Left cardiac atrium (tissue), 4 donors: ENCODE results near the gene ARAP1. TPM values are rescaled to one million over a fixed set of nuclear protein-coding genes. Genes with fewer than 3 reads are reported as not detected.

Experiments used
- ATAC-seq, 2 donors: fragments of 200-7000 bp; cut with Tn5 transposase; one replicate each; pipeline ENCODE4 v1.9.1; 2020; ENCODE audit warnings: mild to moderate bottlenecking in 2 of 2, moderate library complexity in 2 of 2
- DNase-seq: peaks from one replicate; pipeline ENCODE4 v3.0.0-alpha.2; 2020
- intact Hi-C, 2 donors: fragments of 100-400 bp; cut with DNase I; formaldehyde crosslinking; loops; one replicate each; pipeline versions ENCODE4 v1.14.1 to v1.15.1; 2022 to 2023
- total RNA-seq, 2 donors: library from RNA; stranded (reverse); fragmentation: NEBNext Ultra II Directional; extraction: Animal tissue kit (Norgen Biotek cat#: 25700); gene quantifications; one replicate each; pipeline ENCODE4 v1.2.1, GENCODE V29; 2021
- donor health status: DM: no; HTN: yes; CAD: no.
- donor health status: DM: no; HTN: yes; CAD: no; lungs with severe emphysema.
- donor health status: DM: yes; HTN: yes; CAD: no.
- donor health status: Dilated cardiomyopathy.

The ARAP1 gene
- total RNA-seq, 2 donors from 2014 or later: 60.3 to 66.9 TPM

DNA sequence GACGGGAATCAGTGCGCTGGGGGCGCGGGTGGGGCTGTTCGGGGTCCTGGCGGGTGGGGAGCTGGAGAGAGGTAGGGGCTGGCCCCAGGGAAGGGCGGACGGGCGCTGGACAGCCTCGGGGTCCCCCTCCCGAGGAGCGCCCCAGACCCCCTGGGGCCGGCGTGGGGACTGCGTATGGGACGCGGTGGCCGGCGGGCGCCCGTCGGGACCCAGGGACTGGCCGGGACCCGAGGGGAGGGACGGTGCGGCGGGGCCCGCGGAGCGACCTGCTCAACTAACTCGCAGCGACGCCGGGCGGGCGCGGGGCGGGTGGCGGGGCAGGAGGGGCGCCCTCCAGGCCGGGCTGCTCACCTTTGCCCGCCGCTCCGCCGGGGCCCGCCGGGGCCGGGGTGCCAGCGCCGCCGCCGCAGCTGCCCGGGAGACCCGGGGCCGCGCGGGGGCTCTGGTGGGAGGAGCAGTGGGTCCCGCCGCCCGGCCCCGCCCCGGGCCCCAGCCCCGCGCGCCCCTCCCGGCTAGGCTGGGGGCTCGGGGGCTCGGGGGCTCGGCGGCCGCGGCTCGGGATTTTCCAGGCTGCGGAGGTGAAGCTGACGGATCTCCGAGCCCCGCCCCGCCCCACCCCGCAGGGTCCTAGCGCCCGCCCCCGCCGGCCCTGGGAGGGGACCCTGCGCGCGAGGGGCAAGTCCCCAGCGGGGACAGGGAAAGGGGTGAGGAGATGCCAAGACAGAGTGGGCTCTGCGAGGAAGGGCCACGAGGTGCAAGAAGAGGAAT lies 29.3 kb upstream of the ARAP1 start:
- DNase-seq: peak; percentile 51
- peak; percentile 45 to 58 for ATAC-seq
- intact Hi-C loops: no loop called here

DNA sequence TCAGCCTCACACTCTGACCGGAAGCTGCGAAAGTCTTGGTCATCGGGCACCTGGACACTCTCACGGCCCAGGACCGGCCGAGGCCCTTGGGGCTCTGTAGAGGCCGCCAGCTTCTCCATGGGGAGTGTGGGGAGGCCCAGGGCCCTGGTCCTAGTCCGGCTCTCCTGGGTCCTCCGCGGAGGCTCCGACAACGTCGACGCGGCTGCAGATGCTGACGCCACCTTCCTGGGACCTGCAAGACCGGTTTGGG lies 28.8 kb upstream of the ARAP1 start:
- peak; percentile 3 to 10 for ATAC-seq
- intact Hi-C loops: no loop called here
- no peak for DNase-seq

- ATAC-seq (no peak), DNase-seq (no peak)
- intact Hi-C loops: no loop called here
Observed at GRCh38 chr11:72780296-72781062, 28.3 kb upstream of the ARAP1 start.

GRCh38 chr11:72779495-72780128 lies 27.4 kb upstream of the ARAP1 start:
- intact Hi-C loops: no loop called here
- DNase-seq: no peak
- ATAC-seq: no peak

DNA sequence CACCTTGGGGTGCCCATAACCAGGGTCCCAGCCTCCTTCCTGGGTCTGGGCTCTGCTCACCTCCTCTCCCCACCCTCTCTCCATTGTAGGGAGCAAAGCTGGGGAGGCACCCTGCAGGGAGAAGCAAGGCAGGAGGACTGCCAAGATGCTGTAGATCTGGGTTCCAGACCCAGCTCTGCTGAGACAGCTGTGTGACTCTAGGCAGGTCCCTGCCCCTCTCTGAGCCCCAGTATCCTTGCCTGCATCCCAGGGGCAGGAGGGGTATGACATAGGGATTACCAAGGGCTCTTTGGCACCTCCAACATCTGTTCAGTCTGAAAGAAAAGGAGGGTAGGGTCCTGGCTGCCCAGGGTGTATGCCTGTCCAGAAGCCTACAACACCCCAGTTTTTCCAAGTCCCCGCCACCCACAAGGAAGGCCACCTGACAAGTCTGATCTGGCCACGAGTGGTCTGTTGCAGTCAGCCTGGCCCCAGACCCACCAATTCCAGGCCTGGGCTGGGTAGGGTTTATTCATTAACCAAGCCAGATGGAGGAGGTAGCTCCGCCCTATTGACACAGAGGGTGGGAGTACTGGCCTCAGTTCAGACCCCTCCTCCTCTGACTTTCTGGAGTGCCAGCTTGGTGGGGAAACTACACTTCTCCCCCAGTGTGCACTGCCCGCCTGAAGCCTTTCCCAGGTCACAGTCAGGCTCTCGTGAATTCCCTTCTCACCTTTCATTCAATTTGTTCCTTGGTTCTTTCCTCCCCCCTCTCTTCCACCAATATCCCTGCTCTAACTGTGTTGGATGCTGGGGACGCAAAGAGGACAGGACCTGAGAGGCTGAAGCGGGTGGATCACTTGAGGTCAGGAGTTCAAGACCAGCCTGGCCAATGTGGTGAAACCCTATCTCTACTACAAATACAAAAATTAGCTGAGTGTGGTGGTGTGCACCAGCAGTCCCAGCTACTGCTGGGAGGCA lies 26.6 kb upstream of the ARAP1 start:
- intact Hi-C loops: no loop called here
- DNase-seq (no peak), ATAC-seq (no peak)

DNA sequence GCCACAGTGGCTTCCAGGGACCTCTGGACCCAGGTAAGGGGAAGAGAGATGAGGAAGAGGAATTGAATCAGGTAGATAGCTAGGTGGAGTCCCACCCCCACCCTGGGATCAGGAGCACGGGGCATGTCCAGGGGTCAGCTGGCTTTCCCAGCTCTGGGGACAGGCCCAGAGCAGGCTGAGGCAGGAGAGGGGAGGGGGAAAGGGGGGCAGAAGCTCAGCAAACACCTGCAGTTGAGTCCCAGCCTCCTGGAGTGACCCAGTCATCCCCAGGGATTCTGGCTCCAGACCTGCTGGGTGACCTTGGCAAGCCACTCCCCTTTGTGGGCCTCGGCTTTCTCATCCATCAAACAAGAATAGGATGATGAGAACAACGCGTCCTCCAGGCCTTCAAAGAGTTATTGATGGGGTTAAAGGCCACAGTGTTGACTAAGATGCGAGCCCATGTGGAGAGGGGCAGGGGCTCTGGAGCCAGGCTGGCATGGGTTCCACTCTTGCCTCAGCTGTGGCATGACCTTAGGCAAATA lies 25.6 kb upstream of the ARAP1 start:
- DNase-seq: no peak
- ATAC-seq: no peak

DNA sequence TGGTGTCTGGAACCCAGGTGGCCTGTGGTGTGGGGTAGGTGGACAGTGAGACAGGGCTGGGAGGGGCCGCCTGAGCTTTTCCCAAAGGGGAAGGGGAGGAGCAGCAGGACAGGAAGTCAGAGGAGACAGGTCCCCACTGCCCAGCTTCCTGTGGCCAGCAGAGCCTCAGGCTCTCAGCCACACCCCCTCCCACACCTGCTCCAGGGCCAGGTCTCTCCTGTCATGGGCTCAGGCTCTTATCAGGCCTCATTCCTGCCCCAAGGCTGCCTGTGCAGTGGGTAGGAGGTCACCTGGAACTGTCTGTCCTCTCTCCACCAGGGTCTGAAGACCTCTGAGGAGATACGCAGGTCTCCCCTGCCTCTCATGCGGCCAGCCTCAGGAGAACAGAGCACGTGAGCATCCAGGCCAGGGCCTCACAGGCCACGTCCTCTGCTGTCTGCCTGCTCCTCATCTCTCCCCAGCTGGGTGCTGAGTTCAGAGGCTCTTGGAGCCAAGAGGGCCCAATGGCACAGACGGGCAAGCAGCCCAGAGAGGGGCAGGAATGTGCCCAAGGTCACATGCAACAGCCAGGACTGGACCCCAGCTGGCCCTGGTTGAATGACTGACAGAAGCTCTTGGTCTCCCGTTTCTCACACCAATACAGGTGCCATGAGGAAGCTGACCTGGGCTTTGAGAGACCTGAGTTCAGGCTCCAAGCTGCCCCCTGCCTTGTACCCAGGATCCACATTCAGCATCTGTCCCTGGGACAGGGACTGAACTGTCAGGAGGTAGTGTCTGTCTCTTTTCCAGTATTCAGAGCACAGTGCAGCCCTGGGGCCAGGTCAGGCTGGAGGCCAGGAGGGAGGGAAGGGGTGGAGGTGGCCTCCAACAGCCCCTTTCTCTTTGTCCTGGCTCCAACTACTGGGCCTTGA lies 24.9 kb upstream of the ARAP1 start:
- intact Hi-C loops: no loop called here
- no peak for DNase-seq
- ATAC-seq: peak; percentile 17 to 22

More for the DNA sequence above, 25.6 kb upstream of the ARAP1 start:
- intact Hi-C loops: no loop called here

GRCh38 chr11:72776117-72776843 lies 24.1 kb upstream of the ARAP1 start:
- DNase-seq: no peak
- intact Hi-C loops: no loop called here
- no peak for ATAC-seq

- ATAC-seq (no peak), DNase-seq (no peak)
- intact Hi-C loops: no loop called here
Observed at GRCh38 chr11:72775288-72776110, 23.3 kb upstream of the ARAP1 start.

DNA sequence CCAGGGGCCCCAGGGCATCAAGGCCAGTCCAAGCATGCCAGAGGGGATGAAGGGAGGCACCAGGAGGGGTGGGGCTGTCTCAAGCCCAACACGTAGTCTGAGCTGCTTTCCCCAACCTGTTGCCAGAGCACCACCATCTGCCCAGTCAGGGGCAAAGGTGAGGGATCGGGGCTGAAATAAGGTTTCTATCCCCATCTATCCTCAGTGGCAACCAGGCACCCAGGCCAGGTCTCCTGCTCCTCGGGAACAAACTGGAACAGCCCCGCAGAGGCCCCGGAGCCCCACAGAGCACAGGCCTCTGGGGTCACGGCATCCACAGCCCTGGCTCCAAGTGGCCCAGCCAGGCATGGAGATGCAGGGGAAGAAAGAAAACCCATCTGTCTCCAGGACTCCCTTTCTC lies 22.3 kb upstream of the ARAP1 start:
- intact Hi-C loops: no loop called here
- ATAC-seq (no peak), DNase-seq (no peak)

DNA sequence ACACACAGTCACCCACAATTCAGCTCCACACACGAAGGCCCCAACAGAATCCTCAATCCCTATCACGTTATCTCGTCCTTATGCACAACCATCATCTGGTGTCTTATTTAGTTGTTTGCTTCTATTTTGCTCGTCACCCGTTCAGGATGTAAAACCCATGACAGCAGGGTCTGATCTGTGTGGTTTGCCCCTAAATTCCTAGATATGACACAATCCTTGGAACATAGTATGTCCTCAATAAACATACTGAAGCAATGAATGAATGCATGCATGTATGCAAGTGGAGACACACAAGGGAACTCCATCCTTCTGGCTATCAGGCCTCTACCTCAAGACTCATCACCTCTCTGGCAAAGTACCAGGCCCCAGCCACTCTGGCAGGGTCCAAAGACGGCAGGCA lies 21.5 kb upstream of the ARAP1 start:
- no peak for DNase-seq

GRCh38 chr11:72773291-72773690 lies 21.1 kb upstream of the ARAP1 start:
- intact Hi-C loops: no loop called here
- DNase-seq: peak; percentile 67

More for the DNA sequence above, 21.5 kb upstream of the ARAP1 start:
- intact Hi-C loops: no loop called here
- ATAC-seq: no peak

GRCh38 chr11:72772059-72772458 lies 19.9 kb upstream of the ARAP1 start:
- no peak for DNase-seq
- ATAC-seq: no peak
- intact Hi-C loops: no loop called here

More at GRCh38 chr11:72773291-72773690, 21.1 kb upstream of the ARAP1 start:
- ATAC-seq: peak; percentile 88 to 89

- ATAC-seq (peak in 1 of 2 donors; percentile 31), DNase-seq (no peak)
- intact Hi-C loops: no loop called here
Observed at GRCh38 chr11:72771507-72771906, 19.3 kb upstream of the ARAP1 start.

- DNase-seq (no peak), ATAC-seq (no peak)
- intact Hi-C loops: no loop called here
Observed at GRCh38 chr11:72770799-72771198, 18.6 kb upstream of the ARAP1 start.

DNA sequence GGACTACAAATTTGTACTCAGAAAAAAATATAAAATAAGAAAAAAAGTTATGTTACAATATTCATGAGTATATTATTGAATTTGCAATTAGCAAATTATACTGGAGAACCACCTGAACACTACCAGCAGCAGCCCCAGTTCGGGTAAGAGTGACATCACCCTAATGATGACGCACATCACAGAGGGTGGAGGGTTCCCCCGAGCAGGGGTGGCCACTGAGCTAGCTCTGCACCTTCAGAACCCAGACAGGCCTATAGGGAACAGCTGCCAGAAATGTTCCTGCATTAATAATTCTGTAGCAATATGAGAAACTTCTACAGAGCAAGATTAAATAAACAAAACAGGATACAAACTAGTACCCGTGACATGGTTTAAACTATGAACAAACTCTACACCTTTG lies 17.5 kb upstream of the ARAP1 start:
- ATAC-seq (no peak), DNase-seq (no peak)
- intact Hi-C loops: no loop called here

- intact Hi-C loops: no loop called here
- DNase-seq: no peak
- no peak for ATAC-seq
Observed at GRCh38 chr11:72768581-72768980, 16.4 kb upstream of the ARAP1 start.
